Measurements from ENCODE around the gene LHX8. TPM values are rescaled to one million over a fixed set of nuclear protein-coding genes. Genes with fewer than 3 reads are reported as not detected.

The LHX8 gene
- polyA plus RNA-seq, 1 of the 3 experiments (the other 2 are of a cell fraction), result 0.30 TPM

GRCh38 chr1:75132242-75132811 lies 1.9 kb upstream of the LHX8 start:
- Histone ChIP-seq H2AFZ (ENCODE audit: low read depth) (no peak overlapping the region), H3K4me3 (ENCODE audit: low read depth in 2 of 2, low read length in 1 of 2) (no peak overlapping the region), H3K9me3 (no peaks in the 10 kb centered on the region), H4K20me1 (ENCODE audit: insufficient read depth) (no peaks in the 10 kb centered on the region), H3F3A (replicated peaks; ENCODE audit: insufficient read depth) (peaks cover 8% of the 10 kb centered on the region), H3K9me2 (no peaks in the 10 kb centered on the region), H3K79me2 (ENCODE audit: insufficient read depth) (no peaks in the 10 kb centered on the region), H3K4me1 (ENCODE audit: control insufficient read depth in 1 of 2, insufficient read depth in 2 of 2, low read depth in 1 of 2, low read length in 1 of 2) (peaks cover 0 to 21% of the 10 kb centered on the region in 2 experiments; a peak in 2 of 4 replicates), H3K27ac (ENCODE audit: low read depth in 2 of 2, low read length in 1 of 2) (no peak overlapping the region), H3K4me2 (no peak overlapping the region), H3K27me3 (ENCODE audit: insufficient read depth) (peaks cover 97% of the 10 kb centered on the region), H3K36me3 (replicated peaks in 1 of 2; ENCODE audit: control insufficient read depth in 1 of 2, insufficient read depth in 2 of 2, low read length in 1 of 2) (no peaks in the 10 kb centered on the region), H3K9ac (no peak overlapping the region)
- WGBS (ENCODE audit: low lambda C conversion rate), result 14% methylated on average over 20 of the region's 23 CpGs
- no peak for DNase-seq
- ChIA-PET POLR2A (no interaction called here), CTCF (interaction anchor here (1.0 to 1.9 kb wide), 5 partner anchors 11 to 398 kb away, joined by 3 to 8 read pairs (median 4); no protein-coding TSS in a partner anchor)
- TF ChIP-seq NFIC (IDR thresholded peaks at IDR 0.05; ENCODE audit: borderline replicate concordance) (no peak), JUND (IDR thresholded peaks at IDR 0.05) (no peak), USF1 (IDR thresholded peaks at IDR 0.05; ENCODE audit: borderline replicate concordance, low read depth) (no peak), FOXM1 (IDR thresholded peaks at IDR 0.05; ENCODE audit: low read depth) (no peak), RCOR1 (IDR thresholded peaks at IDR 0.05; ENCODE audit: low read length) (no peak), EP300 (IDR thresholded peaks at IDR 0.05; ENCODE audit: borderline replicate concordance in 1 of 2, low read depth in 1 of 2, low read length in 1 of 2) (no peak), EZH2phosphoT487 (IDR thresholded peaks at IDR 0.05; ENCODE audit: borderline replicate concordance, low read depth) (no peak), RXRA (IDR thresholded peaks at IDR 0.05; ENCODE audit: borderline replicate concordance, low read depth) (no peak), MEF2A (IDR thresholded peaks at IDR 0.05; ENCODE audit: borderline replicate concordance, low read depth) (no peak), MXI1 (IDR thresholded peaks at IDR 0.05; ENCODE audit: low read depth, low read length) (no peak), TCF12 (IDR thresholded peaks at IDR 0.05) (no peak), YY1 (IDR thresholded peaks at IDR 0.05; ENCODE audit: low read depth) (no peak), GABPA (IDR thresholded peaks at IDR 0.05; ENCODE audit: low read depth) (no peak)
- TF ChIP-seq, protein P1, sequence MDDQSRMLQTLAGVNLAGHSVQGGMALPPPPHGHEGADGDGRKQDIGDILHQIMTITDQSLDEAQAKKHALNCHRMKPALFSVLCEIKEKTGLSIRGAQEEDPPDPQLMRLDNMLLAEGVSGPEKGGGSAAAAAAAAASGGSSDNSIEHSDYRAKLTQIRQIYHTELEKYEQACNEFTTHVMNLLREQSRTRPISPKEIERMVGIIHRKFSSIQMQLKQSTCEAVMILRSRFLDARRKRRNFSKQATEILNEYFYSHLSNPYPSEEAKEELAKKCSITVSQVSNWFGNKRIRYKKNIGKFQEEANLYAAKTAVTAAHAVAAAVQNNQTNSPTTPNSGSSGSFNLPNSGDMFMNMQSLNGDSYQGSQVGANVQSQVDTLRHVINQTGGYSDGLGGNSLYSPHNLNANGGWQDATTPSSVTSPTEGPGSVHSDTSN (IDR thresholded peaks at IDR 0.05), result no peak
- TF ChIP-seq, protein P2, sequence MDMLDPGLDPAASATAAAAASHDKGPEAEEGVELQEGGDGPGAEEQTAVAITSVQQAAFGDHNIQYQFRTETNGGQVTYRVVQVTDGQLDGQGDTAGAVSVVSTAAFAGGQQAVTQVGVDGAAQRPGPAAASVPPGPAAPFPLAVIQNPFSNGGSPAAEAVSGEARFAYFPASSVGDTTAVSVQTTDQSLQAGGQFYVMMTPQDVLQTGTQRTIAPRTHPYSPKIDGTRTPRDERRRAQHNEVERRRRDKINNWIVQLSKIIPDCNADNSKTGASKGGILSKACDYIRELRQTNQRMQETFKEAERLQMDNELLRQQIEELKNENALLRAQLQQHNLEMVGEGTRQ (IDR thresholded peaks at IDR 0.05; ENCODE audit: borderline replicate concordance, low read depth, low read length), result no peak
- TF ChIP-seq, protein P3, sequence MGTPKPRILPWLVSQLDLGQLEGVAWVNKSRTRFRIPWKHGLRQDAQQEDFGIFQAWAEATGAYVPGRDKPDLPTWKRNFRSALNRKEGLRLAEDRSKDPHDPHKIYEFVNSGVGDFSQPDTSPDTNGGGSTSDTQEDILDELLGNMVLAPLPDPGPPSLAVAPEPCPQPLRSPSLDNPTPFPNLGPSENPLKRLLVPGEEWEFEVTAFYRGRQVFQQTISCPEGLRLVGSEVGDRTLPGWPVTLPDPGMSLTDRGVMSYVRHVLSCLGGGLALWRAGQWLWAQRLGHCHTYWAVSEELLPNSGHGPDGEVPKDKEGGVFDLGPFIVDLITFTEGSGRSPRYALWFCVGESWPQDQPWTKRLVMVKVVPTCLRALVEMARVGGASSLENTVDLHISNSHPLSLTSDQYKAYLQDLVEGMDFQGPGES (IDR thresholded peaks at IDR 0.05; ENCODE audit: low read depth, low read length), result no peak
- TF ChIP-seq, protein P4, sequence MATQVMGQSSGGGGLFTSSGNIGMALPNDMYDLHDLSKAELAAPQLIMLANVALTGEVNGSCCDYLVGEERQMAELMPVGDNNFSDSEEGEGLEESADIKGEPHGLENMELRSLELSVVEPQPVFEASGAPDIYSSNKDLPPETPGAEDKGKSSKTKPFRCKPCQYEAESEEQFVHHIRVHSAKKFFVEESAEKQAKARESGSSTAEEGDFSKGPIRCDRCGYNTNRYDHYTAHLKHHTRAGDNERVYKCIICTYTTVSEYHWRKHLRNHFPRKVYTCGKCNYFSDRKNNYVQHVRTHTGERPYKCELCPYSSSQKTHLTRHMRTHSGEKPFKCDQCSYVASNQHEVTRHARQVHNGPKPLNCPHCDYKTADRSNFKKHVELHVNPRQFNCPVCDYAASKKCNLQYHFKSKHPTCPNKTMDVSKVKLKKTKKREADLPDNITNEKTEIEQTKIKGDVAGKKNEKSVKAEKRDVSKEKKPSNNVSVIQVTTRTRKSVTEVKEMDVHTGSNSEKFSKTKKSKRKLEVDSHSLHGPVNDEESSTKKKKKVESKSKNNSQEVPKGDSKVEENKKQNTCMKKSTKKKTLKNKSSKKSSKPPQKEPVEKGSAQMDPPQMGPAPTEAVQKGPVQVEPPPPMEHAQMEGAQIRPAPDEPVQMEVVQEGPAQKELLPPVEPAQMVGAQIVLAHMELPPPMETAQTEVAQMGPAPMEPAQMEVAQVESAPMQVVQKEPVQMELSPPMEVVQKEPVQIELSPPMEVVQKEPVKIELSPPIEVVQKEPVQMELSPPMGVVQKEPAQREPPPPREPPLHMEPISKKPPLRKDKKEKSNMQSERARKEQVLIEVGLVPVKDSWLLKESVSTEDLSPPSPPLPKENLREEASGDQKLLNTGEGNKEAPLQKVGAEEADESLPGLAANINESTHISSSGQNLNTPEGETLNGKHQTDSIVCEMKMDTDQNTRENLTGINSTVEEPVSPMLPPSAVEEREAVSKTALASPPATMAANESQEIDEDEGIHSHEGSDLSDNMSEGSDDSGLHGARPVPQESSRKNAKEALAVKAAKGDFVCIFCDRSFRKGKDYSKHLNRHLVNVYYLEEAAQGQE (IDR thresholded peaks at IDR 0.05; ENCODE audit: low read depth, low read length), result no peak
